Measurements from ENCODE around the gene COL8A1. TPM values are rescaled to one million over a fixed set of nuclear protein-coding genes. Genes with fewer than 3 reads are reported as not detected.

COL8A1 gene
- total RNA-seq, 1 donor from 2014 or later: 3.9 TPM

GRCh38 chr3:99825004-99825640, 186.7 kb downstream of the COL8A1 start:
- Histone ChIP-seq H3K27me3 (ENCODE audit: control insufficient read depth, insufficient read depth, low read length) (no peaks in the 10 kb centered on the region), H3K4me3 (ENCODE audit: low read depth, low read length) (no peak overlapping the region), H3K36me3 (ENCODE audit: control insufficient read depth, insufficient read depth, low read length) (no peaks in the 10 kb centered on the region)
- peak; percentile 47 for DNase-seq (ENCODE audit: low read depth)
- FAIRE-seq: no peak
- TF ChIP-seq CTCF (IDR thresholded peaks at IDR 0.05; ENCODE audit: insufficient read depth, low read length, severe bottlenecking): no peak

GRCh38 chr3:99829844-99830243, 191.4 kb downstream of the COL8A1 start:
- Histone ChIP-seq H3K36me3 (ENCODE audit: control insufficient read depth, insufficient read depth, low read length) (no peaks in the 10 kb centered on the region), H3K4me3 (ENCODE audit: low read depth, low read length) (no peak overlapping the region), H3K27me3 (ENCODE audit: control insufficient read depth, insufficient read depth, low read length) (no peaks in the 10 kb centered on the region)
- no peak for FAIRE-seq
- TF ChIP-seq CTCF (IDR thresholded peaks at IDR 0.05; ENCODE audit: insufficient read depth, low read length, severe bottlenecking): no peak
- no peak for DNase-seq (ENCODE audit: low read depth)

- Histone ChIP-seq H3K36me3 (ENCODE audit: control insufficient read depth, insufficient read depth, low read length) (no peaks in the 10 kb centered on the region), H3K27me3 (ENCODE audit: control insufficient read depth, insufficient read depth, low read length) (no peaks in the 10 kb centered on the region), H3K4me3 (ENCODE audit: low read depth, low read length) (no peak overlapping the region)
- FAIRE-seq (no peak), DNase-seq (ENCODE audit: low read depth) (no peak)
- TF ChIP-seq CTCF (IDR thresholded peaks at IDR 0.05; ENCODE audit: insufficient read depth, low read length, severe bottlenecking): no peak
Observed at GRCh38 chr3:99833617-99834205, 195.3 kb downstream of the COL8A1 start.

GRCh38 chr3:99834211-99834957, 196.0 kb downstream of the COL8A1 start:
- DNase-seq (ENCODE audit: low read depth) (no peak), FAIRE-seq (no peak)
- Histone ChIP-seq H3K27me3 (ENCODE audit: control insufficient read depth, insufficient read depth, low read length) (no peaks in the 10 kb centered on the region), H3K36me3 (ENCODE audit: control insufficient read depth, insufficient read depth, low read length) (no peaks in the 10 kb centered on the region), H3K4me3 (ENCODE audit: low read depth, low read length) (no peak overlapping the region)
- no peak for TF ChIP-seq CTCF (IDR thresholded peaks at IDR 0.05; ENCODE audit: insufficient read depth, low read length, severe bottlenecking)

- Histone ChIP-seq H3K27me3 (ENCODE audit: control insufficient read depth, insufficient read depth, low read length) (no peaks in the 10 kb centered on the region), H3K4me3 (ENCODE audit: low read depth, low read length) (no peak overlapping the region), H3K36me3 (ENCODE audit: control insufficient read depth, insufficient read depth, low read length) (no peaks in the 10 kb centered on the region)
- DNase-seq (ENCODE audit: low read depth) (no peak), FAIRE-seq (no peak)
- TF ChIP-seq CTCF (IDR thresholded peaks at IDR 0.05; ENCODE audit: insufficient read depth, low read length, severe bottlenecking): no peak
Observed at GRCh38 chr3:99836681-99837080, 198.3 kb downstream of the COL8A1 start.
